ENCODE results near the gene UBR1. TPM values are rescaled to one million over a fixed set of nuclear protein-coding genes. Genes with fewer than 3 reads are reported as not detected.

UBR1 gene
- total RNA-seq, 2 experiments from 2014 or later, result 41.8 to 42.4 TPM

DNA sequence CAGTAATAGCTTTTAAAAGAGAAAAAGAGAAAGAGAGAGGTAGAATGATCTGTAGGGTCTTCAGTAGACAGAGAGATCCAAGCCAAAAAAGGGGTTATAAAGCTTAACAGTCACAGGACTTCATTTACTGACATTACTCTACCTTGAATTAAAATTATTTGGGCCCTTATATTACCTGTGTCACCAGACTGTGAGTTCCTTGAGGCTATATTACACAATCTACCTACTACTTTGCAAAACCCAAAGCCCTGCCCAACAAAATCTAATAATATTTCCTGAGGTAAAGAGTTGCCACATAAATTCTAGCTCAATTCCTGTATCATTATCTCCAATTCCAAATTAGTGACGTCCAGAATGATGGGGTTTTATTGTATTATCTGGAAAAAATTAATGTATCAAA, 1.9 kb downstream of the UBR1 start:
- Mint-ChIP-seq H3K9me3 (no peaks in the 10 kb centered on the region), H3K36me3 (ENCODE audit: low read depth) (peaks cover 51% of the 10 kb centered on the region), H3K4me1 (peaks cover 52% of the 10 kb centered on the region), H3K27ac (no peak overlapping the region), H3K4me3 (no peak overlapping the region), H3K27me3 (no peaks in the 10 kb centered on the region)
- DNase-seq, result no peak
- POLR2A ChIA-PET, result interaction anchor here (0.6 to 2.0 kb wide), 2 partner anchors 19 to 319 kb away, joined by 3 to 7 read pairs; no protein-coding TSS in a partner anchor
- CTCF ChIA-PET, result no interaction called here

DNA sequence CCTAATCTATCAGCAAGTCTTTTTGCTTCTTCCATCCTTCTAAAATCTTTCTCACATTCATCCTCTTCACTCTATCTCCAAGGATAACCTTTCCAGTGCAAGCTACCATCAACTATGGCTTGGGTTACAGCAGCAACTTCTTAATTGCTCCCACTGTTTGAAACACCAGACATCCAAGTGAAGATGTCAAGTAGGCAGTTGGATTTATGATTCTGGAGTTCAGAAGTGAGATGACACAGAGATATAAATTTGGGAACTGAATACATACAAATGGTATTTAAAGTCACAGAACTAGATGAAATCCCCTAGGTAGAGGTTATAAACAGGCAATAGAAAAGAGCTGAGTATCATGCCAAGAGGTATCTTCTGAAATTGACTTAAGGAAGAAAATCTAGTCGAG, 3.7 kb downstream of the UBR1 start:
- CTCF ChIA-PET, result no interaction called here
- H3K4me1 Mint-ChIP-seq, result peaks cover 58% of the 10 kb centered on the region

DNA sequence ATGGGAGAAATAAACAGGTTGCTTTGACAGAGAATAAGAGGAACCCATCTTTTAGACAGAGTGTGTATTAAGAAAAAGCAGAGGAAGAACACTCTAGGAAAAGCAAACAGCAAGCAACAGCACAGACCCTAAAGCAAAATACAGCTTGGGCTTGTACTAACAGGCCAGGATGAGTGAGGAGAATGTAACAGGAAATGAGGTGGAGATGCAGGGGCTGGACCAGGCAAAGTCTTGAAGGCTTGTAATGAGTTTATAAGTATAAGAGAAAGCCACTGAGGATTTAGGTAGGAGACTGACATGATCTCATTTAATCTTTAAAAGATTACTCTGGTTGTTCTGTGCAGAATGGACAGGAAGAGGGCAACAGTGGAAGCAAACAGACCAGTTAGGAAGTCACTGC, 4.9 kb downstream of the UBR1 start:
- Mint-ChIP-seq H3K36me3 (ENCODE audit: low read depth) (peaks cover 67% of the 10 kb centered on the region), H3K9me3 (no peaks in the 10 kb centered on the region), H3K4me1 (peaks cover 56% of the 10 kb centered on the region), H3K4me3 (no peak overlapping the region), H3K27ac (peak overlapping the region; percentile 38), H3K27me3 (no peaks in the 10 kb centered on the region)
- CTCF ChIA-PET, result no interaction called here
- POLR2A ChIA-PET, result no interaction called here
- no peak for DNase-seq

More for the DNA sequence above, 3.7 kb downstream of the UBR1 start:
- POLR2A ChIA-PET, result no interaction called here
- Mint-ChIP-seq H3K27me3 (no peaks in the 10 kb centered on the region), H3K9me3 (no peaks in the 10 kb centered on the region), H3K36me3 (ENCODE audit: low read depth) (peaks cover 60% of the 10 kb centered on the region), H3K27ac (no peak overlapping the region), H3K4me3 (no peak overlapping the region)
- DNase-seq, result no peak

DNA sequence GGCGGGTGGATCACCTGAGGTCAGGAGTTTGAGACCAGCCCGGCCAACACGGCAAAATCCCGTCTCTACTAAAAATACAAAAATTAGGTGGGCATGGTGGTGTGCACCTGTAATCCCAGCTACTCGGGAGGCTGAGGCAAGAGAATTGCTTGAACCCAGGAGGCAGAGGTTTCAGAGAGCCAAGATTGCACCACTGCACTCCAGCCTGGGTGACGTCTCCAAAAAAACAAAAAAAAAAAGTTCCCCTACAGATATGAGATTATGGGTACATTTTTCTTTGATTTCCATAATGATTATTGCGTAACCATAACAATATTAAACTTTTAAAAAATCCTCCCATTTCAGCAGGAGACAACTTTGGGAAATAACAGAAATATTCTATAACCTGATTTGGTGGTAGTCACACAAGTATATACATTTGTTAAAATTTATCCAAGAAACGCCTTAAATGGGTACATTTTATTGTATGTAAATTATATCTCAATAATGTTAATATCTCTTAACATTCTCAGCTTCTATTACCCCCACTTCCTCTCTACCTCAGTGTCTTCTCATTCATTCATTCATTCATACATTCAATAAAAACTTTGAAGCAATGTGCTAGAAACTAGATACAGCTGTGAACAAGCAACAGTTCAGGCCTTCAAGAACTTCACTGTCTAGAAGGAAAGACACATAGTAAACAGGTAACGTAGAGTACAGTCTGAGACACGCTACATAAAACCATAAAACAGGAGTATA, 6.6 kb downstream of the UBR1 start:
- CTCF ChIA-PET, result no interaction called here
- Mint-ChIP-seq H3K4me3 (no peak overlapping the region), H3K27ac (no peak overlapping the region), H3K27me3 (no peaks in the 10 kb centered on the region), H3K4me1 (peaks cover 55% of the 10 kb centered on the region), H3K9me3 (no peaks in the 10 kb centered on the region), H3K36me3 (ENCODE audit: low read depth) (peaks cover 66% of the 10 kb centered on the region)
- POLR2A ChIA-PET, result no interaction called here
- DNase-seq, result no peak

DNA sequence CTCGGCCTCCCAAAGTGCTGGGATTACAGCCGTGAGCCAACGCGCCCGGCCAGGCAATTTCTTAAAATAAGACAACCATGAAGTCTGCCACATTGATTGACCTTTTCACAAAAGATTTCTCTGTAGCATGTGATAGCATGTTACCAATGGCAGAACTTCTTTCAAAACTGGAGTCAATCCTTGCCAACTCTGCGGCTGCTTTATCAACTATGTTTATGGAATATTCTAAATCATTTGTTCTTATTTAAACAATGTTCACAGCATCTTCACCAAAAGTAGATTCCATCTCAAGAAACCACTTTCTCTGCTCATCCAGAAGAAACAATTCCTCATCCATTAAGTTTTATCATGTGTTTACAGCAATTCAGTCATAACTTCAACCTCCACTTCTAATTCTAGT, 9.4 kb downstream of the UBR1 start:
- no peak overlapping the region for H3K4me3 Mint-ChIP-seq
- no peak for DNase-seq
- H3K27me3 Mint-ChIP-seq, result no peaks in the 10 kb centered on the region
- H3K36me3 Mint-ChIP-seq (ENCODE audit: low read depth), result peaks cover 60% of the 10 kb centered on the region
- no peaks in the 10 kb centered on the region for H3K9me3 Mint-ChIP-seq
- H3K4me1 Mint-ChIP-seq, result peaks cover 34% of the 10 kb centered on the region
- ChIA-PET POLR2A (interaction anchor here (0.6 to 2.1 kb wide), 2 partner anchors 10 to 1785 kb away, joined by 3 to 8 read pairs; partner anchors contain the start of gene UBR1), CTCF (no interaction called here)
- no peak overlapping the region for H3K27ac Mint-ChIP-seq

DNA sequence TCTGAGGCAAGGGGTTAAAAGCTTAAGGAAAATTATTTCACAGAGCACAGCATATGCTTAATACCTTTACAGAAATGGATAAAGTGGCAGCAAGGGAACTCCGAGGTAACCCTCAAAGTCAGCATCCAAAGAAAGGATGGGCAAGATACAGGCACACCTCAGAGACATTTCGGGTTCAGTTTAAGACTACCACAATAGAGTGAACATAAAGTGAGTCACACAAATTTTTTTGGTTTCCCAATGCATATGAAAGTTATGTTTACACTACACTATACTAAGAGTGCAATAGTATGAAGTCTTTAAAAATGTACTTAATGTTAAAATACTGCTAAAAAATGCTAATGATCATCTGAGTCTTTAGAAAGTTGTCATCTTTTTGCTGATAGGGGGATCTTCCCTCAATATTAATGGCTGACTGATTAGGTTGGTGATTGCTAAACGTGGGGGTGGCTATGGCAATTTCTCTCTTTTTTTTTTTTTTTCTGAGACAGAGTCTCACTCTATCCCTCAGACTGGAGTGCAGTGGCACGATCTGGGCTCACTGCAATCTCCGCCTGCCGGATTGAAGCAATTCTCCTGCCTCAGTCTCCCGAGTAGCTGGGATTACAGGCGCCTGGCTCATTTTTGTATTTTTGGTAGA, 10.0 kb downstream of the UBR1 start:
- POLR2A ChIA-PET, result no interaction called here
- CTCF ChIA-PET, result interaction anchor here (0.7 kb wide), 1 partner anchor 1599 kb away, joined by 3 read pairs; no protein-coding TSS in a partner anchor

DNA sequence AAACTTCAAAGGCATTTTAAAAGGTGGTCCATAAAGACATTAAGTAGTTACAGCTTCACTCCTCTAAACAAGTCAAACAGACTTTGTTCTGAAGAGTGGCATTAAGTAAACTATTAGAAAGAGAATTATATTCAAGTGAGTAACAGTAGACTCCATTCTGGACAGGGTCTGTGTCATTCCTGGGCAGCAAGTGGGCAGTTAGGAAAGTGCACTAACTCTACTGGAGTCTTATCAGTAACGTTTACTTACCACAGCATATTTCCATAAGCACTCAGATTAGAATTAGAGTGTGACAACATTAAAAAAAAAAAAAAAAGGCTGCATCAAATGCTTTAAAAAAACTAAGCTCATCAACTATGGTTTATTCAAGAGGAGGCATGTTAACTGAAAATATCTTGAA, 10.6 kb downstream of the UBR1 start:
- H3K27ac Mint-ChIP-seq, result no peak overlapping the region
- POLR2A ChIA-PET, result no interaction called here

More for the DNA sequence above, 10.0 kb downstream of the UBR1 start:
- H3K4me1 Mint-ChIP-seq, result peaks cover 28% of the 10 kb centered on the region
- H3K9me3 Mint-ChIP-seq, result no peaks in the 10 kb centered on the region
- H3K4me3 Mint-ChIP-seq, result no peak overlapping the region
- no peak for DNase-seq
- no peaks in the 10 kb centered on the region for H3K27me3 Mint-ChIP-seq
- peaks cover 54% of the 10 kb centered on the region for H3K36me3 Mint-ChIP-seq (ENCODE audit: low read depth)
- no peak overlapping the region for H3K27ac Mint-ChIP-seq

DNA sequence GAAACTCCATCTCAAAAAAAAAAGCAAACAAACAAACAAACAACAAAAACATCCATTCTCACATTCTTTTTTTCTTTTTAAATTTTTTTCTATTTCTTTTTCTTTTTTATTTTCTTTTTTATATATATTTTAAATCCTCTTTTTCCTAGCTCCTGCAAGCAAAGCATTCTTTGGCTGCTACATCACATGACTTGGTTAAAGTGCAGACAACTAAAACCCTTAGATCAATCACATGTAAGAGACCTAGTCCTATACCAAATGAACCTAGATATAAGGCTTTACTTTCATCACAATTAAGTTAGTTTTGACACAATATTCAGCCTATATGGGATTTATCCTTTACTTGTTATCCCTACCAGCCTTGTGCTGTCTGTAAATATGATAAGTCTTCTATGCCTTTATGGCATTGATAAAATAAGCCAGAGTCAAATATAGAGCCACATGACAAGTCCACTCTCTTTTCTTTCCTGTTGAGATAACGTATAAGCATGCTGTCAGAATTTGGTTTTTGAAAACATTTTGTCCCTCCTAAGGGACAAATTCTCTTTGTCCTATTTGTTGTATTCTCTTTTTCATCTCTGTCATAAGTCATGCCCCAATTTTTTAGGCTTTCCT, 11.3 kb downstream of the UBR1 start:
- peaks cover 23% of the 10 kb centered on the region for H3K4me1 Mint-ChIP-seq
- ChIA-PET POLR2A (no interaction called here), CTCF (no interaction called here)
- H3K4me3 Mint-ChIP-seq, result no peak overlapping the region
- H3K36me3 Mint-ChIP-seq (ENCODE audit: low read depth), result peaks cover 50% of the 10 kb centered on the region
- no peaks in the 10 kb centered on the region for H3K9me3 Mint-ChIP-seq
- H3K27me3 Mint-ChIP-seq, result no peaks in the 10 kb centered on the region
- H3K27ac Mint-ChIP-seq, result no peak overlapping the region
- DNase-seq, result no peak

More for the DNA sequence above, 10.6 kb downstream of the UBR1 start:
- Mint-ChIP-seq H3K4me1 (peaks cover 27% of the 10 kb centered on the region), H3K4me3 (no peak overlapping the region), H3K36me3 (ENCODE audit: low read depth) (peaks cover 51% of the 10 kb centered on the region), H3K27me3 (no peaks in the 10 kb centered on the region), H3K9me3 (no peaks in the 10 kb centered on the region)
- no peak for DNase-seq
- CTCF ChIA-PET, result interaction anchor here (0.7 kb wide), 1 partner anchor 1600 kb away, joined by 3 read pairs; no protein-coding TSS in a partner anchor

DNA sequence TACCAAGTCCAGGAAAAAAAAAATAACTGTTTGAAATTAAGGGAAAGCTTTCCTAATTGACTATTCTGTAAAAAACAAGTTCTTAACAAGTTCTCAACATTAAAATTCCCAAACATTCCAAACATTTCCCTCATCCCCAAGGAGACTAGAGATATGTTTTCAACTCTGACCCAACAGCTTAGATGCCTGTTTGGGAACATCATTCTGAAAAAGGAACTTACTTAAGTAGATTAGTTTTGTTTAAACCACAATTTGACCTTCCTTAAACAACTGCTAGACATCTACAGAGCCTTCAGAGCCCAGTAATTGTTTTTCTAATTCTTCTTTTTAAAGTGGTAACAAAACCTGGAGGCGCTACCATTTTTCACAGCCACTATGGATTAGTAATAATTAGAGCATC, 12.8 kb downstream of the UBR1 start:
- H3K4me3 Mint-ChIP-seq, result no peak overlapping the region
- no peaks in the 10 kb centered on the region for H3K27me3 Mint-ChIP-seq
- no peaks in the 10 kb centered on the region for H3K9me3 Mint-ChIP-seq
- no peak for DNase-seq
- no peak overlapping the region for H3K27ac Mint-ChIP-seq
- H3K4me1 Mint-ChIP-seq, result peaks cover 22% of the 10 kb centered on the region
- peaks cover 48% of the 10 kb centered on the region for H3K36me3 Mint-ChIP-seq (ENCODE audit: low read depth)
- ChIA-PET POLR2A (no interaction called here), CTCF (no interaction called here)

DNA sequence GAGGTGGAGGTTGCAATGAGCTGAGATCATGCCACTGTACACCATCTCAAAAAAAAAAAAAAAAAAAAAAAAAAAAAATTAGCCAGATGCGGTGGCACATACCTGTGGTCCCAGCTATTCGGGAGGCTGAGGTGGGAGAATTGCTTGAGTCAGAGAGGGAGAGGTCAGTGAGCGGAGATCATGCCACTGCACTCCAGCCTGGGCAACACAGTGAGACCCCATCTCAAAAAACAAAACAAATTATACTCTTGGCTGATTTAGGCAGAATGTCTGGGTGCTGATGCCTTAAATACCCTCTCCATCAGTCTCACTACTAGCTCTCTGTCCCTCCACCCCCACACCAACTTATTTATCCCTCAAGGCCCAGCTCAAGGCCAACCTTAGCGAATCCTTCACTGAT, 14.0 kb downstream of the UBR1 start:
- Mint-ChIP-seq H3K27ac (no peak overlapping the region), H3K4me1 (peaks cover 18% of the 10 kb centered on the region), H3K9me3 (no peaks in the 10 kb centered on the region), H3K36me3 (ENCODE audit: low read depth) (peaks cover 37% of the 10 kb centered on the region), H3K4me3 (no peak overlapping the region), H3K27me3 (no peaks in the 10 kb centered on the region)
- POLR2A ChIA-PET, result no interaction called here
- CTCF ChIA-PET, result no interaction called here
- DNase-seq, result no peak

DNA sequence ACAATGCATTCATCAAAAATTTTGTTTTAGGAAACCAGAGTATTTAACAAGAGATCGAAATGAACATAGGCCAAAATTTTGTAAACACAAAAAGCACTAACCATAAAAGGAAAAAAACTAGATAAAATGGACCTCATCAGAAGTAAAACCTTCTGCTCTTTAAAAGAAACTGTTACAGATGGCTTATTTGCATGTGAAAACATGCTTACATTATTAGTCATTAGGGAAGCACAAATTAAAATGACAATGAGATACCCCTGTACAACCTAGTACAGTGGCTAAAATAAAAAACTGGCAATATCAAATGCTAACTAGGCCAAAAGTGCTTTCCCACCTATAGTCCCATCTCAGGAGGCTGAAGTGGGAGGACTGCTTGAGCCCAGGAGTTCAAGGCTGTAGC, 19.3 kb downstream of the UBR1 start:
- Mint-ChIP-seq H3K27me3 (no peaks in the 10 kb centered on the region), H3K27ac (no peak overlapping the region), H3K4me3 (no peak overlapping the region), H3K4me1 (peaks cover 18% of the 10 kb centered on the region), H3K36me3 (ENCODE audit: low read depth) (peaks cover 42% of the 10 kb centered on the region), H3K9me3 (no peaks in the 10 kb centered on the region)
- no peak for DNase-seq
- ChIA-PET CTCF (no interaction called here), POLR2A (interaction anchor here (1.2 kb wide), 1 partner anchor 87 kb away, joined by 3 read pairs; no protein-coding TSS in a partner anchor)

DNA sequence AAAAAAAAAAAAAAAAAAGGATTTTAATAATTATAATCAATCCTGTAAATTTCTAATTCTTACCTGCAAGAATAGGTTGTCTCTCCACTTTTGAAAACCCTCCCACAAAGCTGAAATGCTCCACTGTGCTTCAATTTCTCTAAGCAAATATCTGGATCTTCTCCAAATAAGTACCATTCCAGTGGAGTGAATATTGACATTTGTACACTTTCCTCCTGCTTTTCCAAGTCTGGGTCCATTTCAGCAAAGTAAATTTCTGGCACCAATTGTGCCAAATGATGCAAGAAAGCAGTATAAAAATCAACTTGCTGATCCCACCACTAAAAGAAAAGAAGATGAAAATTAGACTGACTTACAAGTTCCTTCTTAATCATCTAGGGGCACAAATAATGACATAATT, 19.9 kb downstream of the UBR1 start:
- POLR2A ChIA-PET, result interaction anchor here (1.2 kb wide), 1 partner anchor 88 kb away, joined by 3 read pairs; no protein-coding TSS in a partner anchor
- no peaks in the 10 kb centered on the region for H3K9me3 Mint-ChIP-seq
- H3K27ac Mint-ChIP-seq, result no peak overlapping the region
- peaks cover 18% of the 10 kb centered on the region for H3K4me1 Mint-ChIP-seq
- no peak for DNase-seq
- peaks cover 44% of the 10 kb centered on the region for H3K36me3 Mint-ChIP-seq (ENCODE audit: low read depth)
- CTCF ChIA-PET, result interaction anchor here (0.7 kb wide), 1 partner anchor 736 kb away, joined by 3 read pairs; no protein-coding TSS in a partner anchor
- H3K27me3 Mint-ChIP-seq, result no peaks in the 10 kb centered on the region
- no peak overlapping the region for H3K4me3 Mint-ChIP-seq

DNA sequence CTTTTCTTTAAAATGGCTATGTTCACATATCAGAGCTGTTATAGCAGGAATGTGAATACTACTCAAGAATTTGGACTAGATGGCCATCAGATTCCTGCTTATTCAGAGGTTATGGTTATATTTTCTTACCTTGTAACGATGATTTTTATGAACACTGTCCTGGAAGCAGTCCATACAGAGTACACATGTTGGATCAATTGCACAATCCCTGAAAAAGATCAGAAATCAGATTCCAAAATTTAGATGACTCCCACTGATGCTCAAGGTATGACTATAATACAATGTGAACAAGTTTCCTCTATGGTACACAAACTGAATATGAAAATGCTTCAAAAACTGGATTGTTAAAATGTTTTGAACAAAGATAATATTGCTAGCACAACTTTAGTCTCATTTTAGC, 23.3 kb downstream of the UBR1 start:
- Mint-ChIP-seq H3K36me3 (ENCODE audit: low read depth) (peaks cover 58% of the 10 kb centered on the region), H3K27ac (no peak overlapping the region), H3K27me3 (no peaks in the 10 kb centered on the region), H3K4me1 (peaks cover 20% of the 10 kb centered on the region), H3K9me3 (no peaks in the 10 kb centered on the region), H3K4me3 (no peak overlapping the region)
- ChIA-PET CTCF (no interaction called here), POLR2A (no interaction called here)
- no peak for DNase-seq

Data from activated CD4-positive, alpha-beta memory T cell treated with anti-CD3 and anti-CD28 coated beads, Interleukin-2, amount 10 ng/mL, durations not matched to agents 7 days and 5 days (primary cell).